SK-N-MC (cell line): ENCODE data around the gene ADAD2.

ENCODE experiments used
- EZH2 ChIP-seq: fragments of 200-600 bp; sonication (generic); IDR thresholded peaks from one replicate; pipeline ENCODE4 v1.6.1; 2017; ENCODE audit warnings: antibody characterized with exemption
- FOXP2 ChIP-seq: optimal IDR thresholded peaks from 2 replicates; pipeline ENCODE3; 2011; ENCODE audit warnings: mild to moderate bottlenecking, moderate library complexity; ENCODE audit not compliant: insufficient read depth; ENCODE audit errors: extremely low read length, control extremely low read depth
- POLR2AphosphoS5 ChIP-seq: IDR thresholded peaks from 2 replicates; pipeline ENCODE4 v1.6.1; 2012; ENCODE audit warnings: mild to moderate bottlenecking, low read depth, low read length, borderline replicate concordance

- TF ChIP-seq EZH2 = no peak
- no peak for TF ChIP-seq POLR2AphosphoS5
- TF ChIP-seq FOXP2 = no peak
These were observed 40.0 kb upstream of the ADAD2 start for GRCh38 chr16:84150926-84151325.
